Neural cell (in vitro differentiated cells): ENCODE results near the gene RNF217.

ENCODE experiments used
- EP300 ChIP-seq: fragments of 450-650 bp; conservative IDR thresholded peaks from 2 replicates; pipeline ENCODE4 v1.6.1; 2014; ENCODE audit warnings: antibody characterized with exemption, mild to moderate bottlenecking, moderate library complexity; ENCODE audit not compliant: poor library complexity, severe bottlenecking
- EZH2 ChIP-seq: fragments of 200-600, 300-800 bp; shearing (Covaris generic), sonication (generic); IDR thresholded peaks from 2 replicates; pipeline ENCODE4 v1.6.1; 2014; ENCODE audit warnings: antibody characterized with exemption, low read length, borderline replicate concordance, mild to moderate bottlenecking; ENCODE audit not compliant: insufficient read depth, poor library complexity, severe bottlenecking

DNA sequence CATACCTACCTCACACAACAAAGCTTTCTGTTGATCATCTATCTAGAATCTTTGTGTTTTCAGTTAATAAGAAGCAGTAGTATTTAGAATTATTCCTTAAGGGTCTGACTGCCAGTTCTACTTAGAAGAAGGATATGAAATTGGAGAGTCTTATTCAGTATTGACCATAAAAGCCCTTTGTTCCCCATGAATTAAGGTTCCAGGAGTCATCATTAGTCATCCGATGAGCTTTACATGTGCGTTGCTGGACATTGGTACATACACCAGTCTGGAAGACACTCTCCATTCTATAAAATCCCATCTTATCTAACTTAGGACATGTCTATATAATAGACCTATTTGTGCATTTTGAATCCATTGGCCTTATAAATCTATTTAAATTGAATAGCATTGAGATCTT lies 34.4 kb upstream of the RNF217 start:
- TF ChIP-seq EZH2 (no peak), EP300 (no peak)
